Measurements from ENCODE around the gene ABAT.
A peak's percentile ranks its signal among the peaks of the same experiment; 100 is the strongest.

The ABAT gene

DNA sequence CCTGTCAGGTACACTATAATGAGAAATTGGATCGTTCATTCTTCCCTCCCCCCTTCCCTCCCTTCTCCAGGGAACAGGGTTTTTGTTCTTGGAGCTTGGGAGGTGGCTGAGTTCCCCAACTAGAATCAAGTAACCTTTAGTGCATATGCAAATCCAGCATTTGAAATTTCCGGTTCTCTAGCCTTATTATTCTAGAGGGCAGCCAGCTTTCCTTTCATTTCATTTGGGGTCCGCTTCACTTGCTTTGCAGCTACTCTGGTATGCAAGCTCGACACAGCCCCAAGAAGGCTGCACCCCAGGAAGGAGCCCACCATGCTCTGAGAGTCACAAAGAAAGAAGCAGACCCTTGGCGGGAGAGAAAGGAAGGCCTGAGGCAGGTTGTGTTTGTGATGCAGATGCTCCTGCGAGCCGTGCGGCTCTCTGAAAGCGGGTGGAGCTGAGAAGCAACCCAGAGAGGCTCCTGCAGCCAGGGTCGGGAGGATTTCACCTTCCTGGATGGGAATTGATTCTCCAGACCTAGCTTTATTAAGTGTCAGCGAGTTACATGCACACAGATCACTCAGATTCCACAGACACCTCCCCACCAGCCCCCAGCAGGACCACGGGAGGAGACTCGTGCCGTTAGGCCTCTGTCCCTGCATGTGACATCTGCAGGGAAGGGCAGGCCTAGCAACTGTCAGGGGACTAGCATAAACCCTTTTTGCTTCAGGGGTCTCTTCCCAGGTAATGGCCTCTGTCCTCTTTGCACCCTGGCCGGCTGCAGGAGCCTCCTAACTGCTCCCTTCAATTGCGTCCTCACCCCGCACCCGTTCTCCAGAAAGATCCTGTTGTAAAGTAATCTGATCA lies 157.7 kb downstream of the ABAT start:
- TF ChIP-seq, protein P1, sequence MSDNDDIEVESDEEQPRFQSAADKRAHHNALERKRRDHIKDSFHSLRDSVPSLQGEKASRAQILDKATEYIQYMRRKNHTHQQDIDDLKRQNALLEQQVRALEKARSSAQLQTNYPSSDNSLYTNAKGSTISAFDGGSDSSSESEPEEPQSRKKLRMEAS (IDR thresholded peaks at IDR 0.05; ENCODE audit: low read depth, low read length): no peak
- TF ChIP-seq MYC (IDR thresholded peaks at IDR 0.05; ENCODE audit: low read depth, low read length): no peak
- TF ChIP-seq POLR2A (IDR thresholded peaks at IDR 0.05; ENCODE audit: extremely low read depth, insufficient read length): no peak
- TF ChIP-seq, protein P2, sequence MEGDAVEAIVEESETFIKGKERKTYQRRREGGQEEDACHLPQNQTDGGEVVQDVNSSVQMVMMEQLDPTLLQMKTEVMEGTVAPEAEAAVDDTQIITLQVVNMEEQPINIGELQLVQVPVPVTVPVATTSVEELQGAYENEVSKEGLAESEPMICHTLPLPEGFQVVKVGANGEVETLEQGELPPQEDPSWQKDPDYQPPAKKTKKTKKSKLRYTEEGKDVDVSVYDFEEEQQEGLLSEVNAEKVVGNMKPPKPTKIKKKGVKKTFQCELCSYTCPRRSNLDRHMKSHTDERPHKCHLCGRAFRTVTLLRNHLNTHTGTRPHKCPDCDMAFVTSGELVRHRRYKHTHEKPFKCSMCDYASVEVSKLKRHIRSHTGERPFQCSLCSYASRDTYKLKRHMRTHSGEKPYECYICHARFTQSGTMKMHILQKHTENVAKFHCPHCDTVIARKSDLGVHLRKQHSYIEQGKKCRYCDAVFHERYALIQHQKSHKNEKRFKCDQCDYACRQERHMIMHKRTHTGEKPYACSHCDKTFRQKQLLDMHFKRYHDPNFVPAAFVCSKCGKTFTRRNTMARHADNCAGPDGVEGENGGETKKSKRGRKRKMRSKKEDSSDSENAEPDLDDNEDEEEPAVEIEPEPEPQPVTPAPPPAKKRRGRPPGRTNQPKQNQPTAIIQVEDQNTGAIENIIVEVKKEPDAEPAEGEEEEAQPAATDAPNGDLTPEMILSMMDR (IDR thresholded peaks at IDR 0.05; ENCODE audit: low read depth, low read length): no peak
- no peak for DNase-seq (ENCODE audit: low read depth)
- no peak overlapping the region for H3K4me3 ChIP-seq (ENCODE audit: low read depth, low read length)

DNA sequence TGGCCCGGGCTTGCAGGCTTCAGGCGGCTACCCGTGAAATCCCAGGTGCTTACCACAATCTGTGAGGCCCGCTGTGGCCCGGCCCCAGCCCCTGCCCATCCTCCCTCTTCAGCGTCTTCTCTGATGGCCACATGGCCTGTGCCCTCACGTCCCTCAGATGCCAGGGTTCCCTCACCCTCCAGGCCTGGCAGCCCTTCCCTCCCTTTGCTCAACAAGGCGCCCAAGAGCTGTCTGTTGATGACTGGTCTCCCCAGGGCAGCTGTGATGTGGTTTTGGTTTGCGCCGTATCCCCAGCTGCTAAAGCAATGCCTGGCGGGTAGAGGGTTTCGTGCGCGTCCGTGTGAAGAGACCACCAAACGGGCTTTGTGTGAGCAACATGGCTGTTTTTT lies 158.3 kb downstream of the ABAT start:
- no peak overlapping the region for H3K4me3 ChIP-seq (ENCODE audit: low read depth, low read length)
- DNase-seq (ENCODE audit: low read depth): peak; percentile 8
- TF ChIP-seq, protein P1 (IDR thresholded peaks at IDR 0.05; ENCODE audit: low read depth, low read length): no peak
- TF ChIP-seq POLR2A (IDR thresholded peaks at IDR 0.05; ENCODE audit: extremely low read depth, insufficient read length) (no peak), MYC (IDR thresholded peaks at IDR 0.05; ENCODE audit: low read depth, low read length) (no peak)
- TF ChIP-seq, protein P2 (IDR thresholded peaks at IDR 0.05; ENCODE audit: low read depth, low read length): no peak
